HG03045 (cell line): ENCODE measurements around the gene PARG.
"Not testable (repeated sequence)": the region's sequence is repeated elsewhere in the genome, so short reads cannot be mapped to it uniquely, and the experiment has no call there.

ENCODE experiments used
- ATAC-seq: cut with Tn5 transposase; IDR thresholded peaks from one replicate; pipeline ENCODE4 v1.9.1; 2021; ENCODE audit warnings: mild to moderate bottlenecking, moderate library complexity; ENCODE audit not compliant: unreplicated experiment

PARG gene

DNA sequence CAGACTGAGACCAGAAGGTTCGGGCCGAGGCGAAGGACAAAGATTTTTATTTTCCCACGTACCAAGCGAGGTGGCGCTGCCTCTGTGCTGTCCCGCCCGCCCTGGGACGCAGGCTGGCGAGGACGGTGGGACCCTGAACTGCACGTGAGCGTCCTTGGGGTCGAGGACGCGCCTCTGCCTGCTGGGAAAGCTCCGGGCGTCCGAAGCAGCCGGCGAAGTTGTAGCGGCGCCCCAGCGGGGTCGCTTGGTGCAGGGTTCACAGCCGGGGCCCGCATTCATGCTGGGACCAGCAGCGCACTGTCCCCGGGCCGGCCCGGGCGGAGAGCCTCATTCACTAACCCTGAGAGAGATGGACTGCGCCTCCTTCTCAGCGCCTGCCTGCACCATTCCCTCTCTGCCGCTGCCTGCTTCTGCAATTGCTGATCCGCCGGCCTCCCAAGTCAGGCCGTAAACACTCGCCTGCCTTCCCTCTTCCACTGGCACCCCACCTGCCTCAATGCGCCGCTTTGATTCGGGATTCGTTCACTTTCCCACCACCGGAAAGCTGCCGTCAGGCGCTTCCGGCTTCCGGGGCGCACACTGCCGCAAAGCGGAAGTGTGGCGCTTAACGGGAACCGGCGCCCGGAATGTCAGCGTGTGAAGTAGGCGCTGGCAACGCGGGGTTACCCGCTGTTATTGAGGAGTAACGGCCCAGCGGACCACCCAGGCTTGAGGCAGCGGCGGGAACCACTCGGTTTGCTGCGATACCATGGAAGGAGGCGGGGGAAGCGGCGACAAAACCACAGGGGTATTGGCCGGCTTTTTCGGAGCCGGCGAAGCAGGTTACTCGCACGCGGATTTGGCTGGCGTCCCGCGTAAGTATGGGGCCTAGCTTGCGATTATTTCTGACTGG lies at the start of gene PARG, which contains the start of gene TIMM23B:
TSS of gene PARG (minus strand) at position 581 of the 892 bp plus-strand sequence. CDS start at position 279, 302 bp downstream.
TSS of gene TIMM23B (plus strand) at position 607 of the 892 bp plus-strand sequence. CDS start at position 749, 142 bp downstream.
- peak; percentile 73 for ATAC-seq

GRCh38 chr10:49988376-49988775 lies 46.5 kb upstream of the PARG start, which contains the start of gene AGAP6:
TSS of gene AGAP6 (plus strand) at chr10:49988406. CDS start at chr10:49988716, 310 bp downstream.
- ATAC-seq: not testable (repeated sequence)

DNA sequence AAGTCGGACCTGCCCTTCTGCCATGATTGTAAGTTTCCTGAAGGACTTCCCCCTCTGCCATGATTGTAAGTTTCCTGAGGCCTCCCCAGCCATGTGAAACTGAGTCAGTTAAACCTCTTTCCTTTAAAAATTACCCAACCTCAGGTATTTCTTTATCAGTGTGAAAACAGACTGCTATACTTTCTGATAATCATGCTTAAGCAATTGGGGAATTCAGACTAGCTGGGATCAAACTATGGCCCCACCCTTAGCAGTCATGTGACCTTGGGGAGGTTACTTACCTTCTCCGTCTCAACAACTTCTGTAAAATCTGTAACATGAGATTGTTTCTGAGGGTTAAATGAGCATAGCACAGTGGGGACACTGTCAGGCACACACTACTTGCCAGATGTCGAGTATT lies 45.4 kb upstream of the PARG start:
- ATAC-seq: not testable (repeated sequence)

GRCh38 chr10:49977756-49978155 lies 35.9 kb upstream of the PARG start:
- ATAC-seq: not testable (repeated sequence)

GRCh38 chr10:49972094-49972493 lies 30.3 kb upstream of the PARG start:
- ATAC-seq: not testable (repeated sequence)

DNA sequence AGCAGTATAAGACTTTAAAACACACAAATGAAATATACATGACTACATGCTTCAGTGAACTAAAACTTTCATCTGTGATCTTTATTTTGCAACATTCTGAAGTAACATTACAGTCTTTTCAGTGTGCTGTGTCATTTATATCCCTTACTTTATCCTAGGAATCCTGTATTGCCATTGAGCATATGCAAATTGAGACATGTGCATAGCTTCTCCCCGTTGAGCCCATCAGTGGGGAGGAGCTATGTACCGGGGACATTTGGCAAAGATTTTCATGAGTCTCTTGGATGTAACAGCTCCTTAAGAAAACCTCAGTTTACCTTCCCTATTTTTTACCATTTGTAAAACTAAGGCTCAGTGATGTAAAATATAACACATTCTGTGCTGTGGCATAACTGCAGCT lies 29.6 kb upstream of the PARG start:
- ATAC-seq: not testable (repeated sequence)

GRCh38 chr10:49970331-49970857 lies 28.6 kb upstream of the PARG start:
- not testable (repeated sequence) for ATAC-seq

DNA sequence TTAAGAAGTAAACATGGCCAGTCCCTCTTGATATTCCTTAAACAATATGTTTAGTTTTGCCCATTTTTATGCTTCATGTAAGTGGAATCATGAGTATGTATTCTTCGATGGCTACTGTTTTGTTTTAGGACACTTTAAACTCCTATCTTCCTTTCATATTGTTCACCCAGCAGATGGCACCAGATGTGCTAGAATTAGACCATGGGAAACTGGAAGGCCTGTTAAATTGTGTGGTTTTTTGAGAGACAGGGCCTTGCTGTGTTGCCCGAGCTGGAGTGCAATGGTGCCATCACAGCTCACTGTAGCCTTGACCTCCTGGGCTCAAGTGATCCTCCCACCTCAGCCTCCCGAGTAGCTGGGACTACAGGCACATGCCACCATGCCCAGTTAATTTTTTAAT lies 11.3 kb upstream of the PARG start:
- ATAC-seq: not testable (repeated sequence)

DNA sequence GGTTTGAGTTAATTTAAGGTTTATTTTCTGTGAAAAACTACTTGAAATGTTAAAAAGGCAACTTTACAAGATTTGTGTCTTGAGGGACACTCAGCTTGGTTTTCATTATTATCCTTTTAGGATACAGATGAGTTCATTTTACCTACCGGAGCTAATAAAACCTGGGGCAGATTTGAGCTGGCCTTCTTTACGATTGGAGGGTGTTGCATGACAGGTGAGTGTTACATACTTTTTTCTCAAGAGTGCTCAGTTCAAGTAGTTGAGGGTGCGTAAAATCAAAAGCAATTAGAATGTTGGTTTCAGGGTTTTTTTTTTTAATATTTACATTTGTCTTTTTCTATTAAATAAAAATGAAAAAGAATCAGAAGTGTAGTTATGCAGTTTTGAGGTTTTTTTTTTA lies 10.2 kb upstream of the PARG start:
- ATAC-seq: not testable (repeated sequence)

- not testable (repeated sequence) for ATAC-seq
Measured at GRCh38 chr10:49948737-49949136, 6.9 kb upstream of the PARG start.

DNA sequence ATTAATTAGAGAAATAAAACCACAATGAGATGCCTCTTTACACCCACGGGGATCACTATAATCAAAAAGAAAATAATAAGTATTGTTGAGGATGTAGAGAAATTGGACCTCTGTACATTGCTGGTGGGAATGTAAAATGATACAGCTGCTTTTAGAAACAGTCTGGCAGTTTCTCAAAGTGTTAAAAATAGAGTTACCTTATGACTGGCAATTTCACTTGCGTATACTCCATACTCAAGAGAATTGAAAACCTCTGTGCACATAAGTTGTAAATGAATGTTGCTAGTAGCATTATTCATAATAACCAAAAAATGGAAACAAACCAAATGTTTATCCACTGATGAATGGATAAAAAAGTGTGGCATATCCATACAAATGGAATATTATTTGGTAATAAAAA lies 6.3 kb upstream of the PARG start:
- peak; percentile 69 for ATAC-seq

DNA sequence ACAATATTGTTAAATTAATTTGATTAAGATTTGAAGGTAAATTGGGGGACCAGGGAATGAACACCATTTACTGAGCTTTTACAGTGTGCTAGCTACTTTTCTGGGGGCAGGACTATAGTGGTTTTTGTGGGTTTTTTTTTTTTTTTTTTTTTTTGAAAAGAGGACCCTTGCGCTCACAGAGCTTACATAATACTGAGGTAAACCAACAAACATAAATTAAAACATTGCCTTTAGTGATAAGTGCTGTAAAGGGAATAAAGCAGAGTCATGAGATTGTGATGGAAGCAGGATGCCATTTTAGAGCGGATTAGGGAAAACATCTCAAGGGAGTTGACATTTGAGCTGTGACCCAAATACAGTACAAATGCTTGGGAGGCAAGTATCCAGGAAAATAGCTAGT lies 1.8 kb upstream of the PARG start:
- not testable (repeated sequence) for ATAC-seq

DNA sequence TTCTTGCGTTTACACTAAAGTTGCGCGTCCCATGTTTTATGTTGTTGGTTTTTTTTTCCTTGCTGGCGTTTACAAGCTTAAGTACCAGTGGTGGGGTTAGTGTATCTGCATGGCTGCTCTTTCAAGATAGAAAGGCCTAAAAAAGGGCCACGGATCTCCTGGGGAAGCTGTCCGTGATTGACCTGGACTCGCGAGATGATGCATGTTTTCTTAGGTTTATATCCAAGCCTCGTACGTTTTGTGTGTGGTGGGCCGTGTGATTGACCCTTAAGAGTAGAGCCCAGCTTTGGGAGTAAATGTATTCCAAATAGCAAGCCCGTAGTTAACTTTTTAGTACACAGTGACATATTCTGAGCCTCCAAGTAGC lies 495 bp upstream of the PARG start:
- ATAC-seq: peak; percentile 14

DNA sequence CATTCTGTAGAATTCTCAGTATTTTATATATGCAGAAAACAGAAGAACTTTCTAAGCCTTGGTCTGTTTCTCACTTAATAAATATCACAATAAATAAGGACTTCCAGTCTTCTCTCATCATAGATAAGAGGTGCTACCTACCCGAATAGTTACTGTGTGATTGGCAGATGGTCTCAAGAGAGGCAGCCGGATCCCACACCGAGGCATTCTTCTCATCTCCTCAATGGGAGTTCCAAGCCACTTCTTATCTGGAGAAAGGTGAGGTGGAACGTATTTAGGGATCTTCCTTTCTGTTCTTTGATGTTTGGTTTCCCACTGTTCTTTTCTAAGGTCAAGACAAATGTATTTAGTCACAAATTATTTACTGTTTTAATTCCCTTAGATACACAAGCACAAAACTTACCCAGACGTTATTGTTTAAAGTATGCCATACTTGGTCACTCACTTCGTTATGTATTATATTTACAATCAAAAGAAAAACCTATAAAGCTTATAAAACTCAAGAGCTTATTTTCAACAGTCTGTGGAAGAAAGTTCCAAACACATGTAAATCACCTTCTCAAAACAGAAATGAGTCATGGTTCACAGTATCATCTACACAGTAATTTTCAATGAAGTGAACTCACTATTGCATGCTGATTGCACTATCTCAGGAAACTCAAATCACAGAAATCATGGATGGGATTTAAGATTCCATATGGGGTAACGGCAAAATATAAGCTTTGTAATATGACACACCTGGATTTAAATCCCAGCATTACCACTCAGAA lies 9.7 kb downstream of the PARG start:
- not testable (repeated sequence) for ATAC-seq

DNA sequence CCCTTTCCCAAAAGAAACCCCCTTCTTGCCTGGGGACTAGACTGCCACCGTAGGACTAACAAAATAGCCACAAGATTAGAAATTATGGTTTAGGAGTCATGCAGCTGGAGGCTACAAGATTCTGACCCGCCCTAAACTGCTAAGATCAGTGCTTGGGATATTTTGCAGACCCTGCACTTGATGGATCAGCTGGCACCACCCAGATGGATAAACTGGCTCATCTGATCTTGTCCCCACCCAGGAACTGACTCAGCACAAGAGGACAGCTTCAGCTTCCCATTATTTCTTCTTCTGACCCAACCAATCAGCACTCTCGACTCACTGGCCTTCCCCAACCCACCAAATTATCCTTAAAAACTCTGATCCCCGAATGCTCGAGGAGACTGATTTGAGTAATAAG lies 10.6 kb downstream of the PARG start:
- not testable (repeated sequence) for ATAC-seq

- not testable (repeated sequence) for ATAC-seq
Measured at GRCh38 chr10:49923572-49923971, 18.3 kb downstream of the PARG start.

DNA sequence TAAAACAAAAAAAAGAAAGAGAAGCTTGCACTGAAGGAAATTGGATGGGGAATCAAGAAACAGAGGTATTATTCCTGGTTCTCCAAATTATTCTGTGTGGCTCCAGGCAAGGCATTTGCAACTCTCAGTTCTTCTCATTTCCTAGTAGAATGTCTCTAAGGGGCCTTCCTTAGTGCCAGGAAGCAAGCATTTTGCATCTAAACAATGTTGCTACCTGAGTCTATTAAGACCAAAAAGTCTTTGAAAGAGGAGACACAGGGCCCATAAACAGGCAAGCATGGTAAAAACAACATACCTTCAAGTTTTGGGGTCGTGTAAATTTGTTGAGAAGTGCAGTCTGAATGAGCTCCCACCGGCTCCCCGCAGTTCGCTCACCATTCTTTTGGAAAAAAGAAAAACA lies 19.8 kb downstream of the PARG start:
- not testable (repeated sequence) for ATAC-seq

DNA sequence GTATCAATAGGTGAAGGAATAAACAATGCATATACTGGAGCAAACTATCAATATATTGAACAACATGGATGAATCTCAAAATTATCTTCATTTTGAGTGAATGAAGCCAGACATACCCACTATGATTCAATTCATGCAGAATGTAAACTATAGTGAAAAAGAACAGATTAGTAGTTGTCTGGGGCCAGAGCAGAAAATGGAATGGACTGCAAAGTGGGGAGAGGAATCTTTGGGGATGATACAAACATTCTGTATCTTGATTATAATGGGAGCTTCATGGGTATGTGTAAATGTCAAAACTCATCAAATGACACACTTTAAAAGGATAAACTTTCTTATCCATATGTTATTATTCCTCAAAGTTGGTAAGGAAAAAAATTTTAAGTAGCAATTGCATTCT lies 23.9 kb downstream of the PARG start:
- not testable (repeated sequence) for ATAC-seq

- ATAC-seq: not testable (repeated sequence)
Measured at GRCh38 chr10:49916451-49916850, 25.4 kb downstream of the PARG start.

- not testable (repeated sequence) for ATAC-seq
Measured at GRCh38 chr10:49910295-49910694, 31.5 kb downstream of the PARG start.
